HUES6 (cell line): ENCODE measurements around the gene IL18R1.

ENCODE experiments used
- H3K27ac ChIP-seq: 2 replicates; pipeline ENCODE4 v1.7.0; 2013; ENCODE audit warnings: low read depth, mild to moderate bottlenecking, low read length, inconsistent platforms
- H3K27me3 ChIP-seq: 2 replicates; pipeline ENCODE4 v1.6.1; 2013; ENCODE audit warnings: low read length; ENCODE audit not compliant: control insufficient read depth, insufficient read depth
- H3K36me3 ChIP-seq: 2 replicates; pipeline ENCODE4 v1.6.1; 2013; ENCODE audit warnings: low read length; ENCODE audit not compliant: control insufficient read depth, insufficient read depth
- H3K4me1 ChIP-seq: 2 replicates; pipeline ENCODE4 v1.6.1; 2013; ENCODE audit warnings: low read length; ENCODE audit not compliant: control insufficient read depth, insufficient read depth
- H3K4me3 ChIP-seq: 2 replicates; pipeline ENCODE4 v1.5.1; 2013; ENCODE audit warnings: low read depth, low read length
- H3K9ac ChIP-seq: one replicate; pipeline ENCODE4 v1.6.1; 2013; ENCODE audit warnings: mild to moderate bottlenecking, low read length
- H3K9me3 ChIP-seq: 2 replicates; pipeline ENCODE4 v1.6.1; 2013; ENCODE audit warnings: low read depth, low read length; ENCODE audit not compliant: control insufficient read depth, insufficient read depth

The IL18R1 gene

DNA sequence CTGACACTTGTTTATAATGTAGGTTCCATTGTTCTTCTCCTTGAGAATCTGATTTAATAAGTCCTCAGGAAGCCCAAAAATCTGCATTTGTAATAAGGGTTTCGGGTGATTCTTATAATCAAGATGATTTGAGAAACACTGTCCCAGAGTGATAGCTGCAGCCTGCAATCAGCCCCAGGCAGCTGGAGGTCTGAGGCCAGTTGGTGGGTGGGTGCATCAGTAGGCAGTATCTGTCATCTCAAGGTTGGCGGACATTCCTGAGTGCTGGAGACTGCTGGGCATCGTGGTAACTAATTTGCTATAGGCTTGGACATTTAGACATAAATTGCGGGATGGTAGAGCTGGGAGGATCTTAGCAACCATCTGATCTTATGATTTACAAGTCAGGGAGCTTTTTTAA, 64.7 kb downstream of the IL18R1 start:
- Histone ChIP-seq H3K27me3 (peaks cover 4% of the 10 kb centered on the region; the same call in 1 of the 2 replicates), H3K4me3 (no peak overlapping the region), H3K9ac (no peak overlapping the region)

DNA sequence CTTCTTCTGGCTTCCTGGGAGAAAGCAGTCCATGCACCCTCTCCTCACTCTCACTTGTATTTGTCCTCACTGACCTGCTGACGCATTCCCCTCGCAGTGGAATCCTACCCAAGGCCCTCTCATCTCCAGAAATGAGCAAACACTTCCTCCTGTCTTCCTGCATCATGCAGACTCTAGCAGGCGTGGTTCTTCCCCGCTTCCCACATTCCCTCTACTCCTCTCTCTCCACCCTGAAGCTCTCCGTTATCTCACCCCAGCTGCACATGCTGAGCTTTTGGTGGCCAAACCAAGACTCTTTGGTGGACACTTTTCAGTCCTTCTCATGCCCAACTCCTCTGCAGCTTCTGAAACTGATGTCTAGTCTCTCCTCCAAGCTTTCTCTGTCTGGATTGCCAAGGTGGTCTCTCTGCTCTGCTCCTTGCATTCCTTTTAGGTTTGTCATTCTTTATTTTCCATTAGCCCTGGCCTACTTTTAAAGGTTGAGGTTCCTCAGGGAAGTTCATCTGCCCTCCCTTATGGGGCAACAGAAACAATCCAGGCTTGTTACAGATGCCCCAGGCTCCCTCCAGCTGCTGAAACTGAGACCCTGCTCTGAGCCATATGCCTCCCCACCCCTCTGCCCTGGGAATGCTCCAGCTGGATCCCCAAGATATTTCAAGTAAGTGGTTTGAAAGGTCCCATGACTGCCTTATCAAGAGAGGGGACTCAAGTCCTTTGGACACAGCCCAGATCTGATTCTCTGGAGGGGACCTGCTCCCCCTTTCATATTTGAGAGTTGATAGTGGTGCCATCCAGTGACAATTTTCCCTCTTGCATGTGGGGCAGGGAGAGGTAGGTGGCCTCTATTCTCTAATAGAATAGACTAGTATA, 66.5 kb downstream of the IL18R1 start:
- Histone ChIP-seq H3K27ac (no peak overlapping the region), H3K9me3 (no peaks in the 10 kb centered on the region), H3K4me1 (no peaks in the 10 kb centered on the region), H3K36me3 (no peaks in the 10 kb centered on the region), H3K27me3 (peaks cover 4% of the 10 kb centered on the region; the same call in 1 of the 2 replicates), H3K4me3 (no peak overlapping the region), H3K9ac (no peak overlapping the region)

More for the DNA sequence above, 64.7 kb downstream of the IL18R1 start:
- Histone ChIP-seq H3K9me3 (no peaks in the 10 kb centered on the region), H3K4me1 (no peaks in the 10 kb centered on the region), H3K36me3 (no peaks in the 10 kb centered on the region), H3K27ac (no peak overlapping the region)

DNA sequence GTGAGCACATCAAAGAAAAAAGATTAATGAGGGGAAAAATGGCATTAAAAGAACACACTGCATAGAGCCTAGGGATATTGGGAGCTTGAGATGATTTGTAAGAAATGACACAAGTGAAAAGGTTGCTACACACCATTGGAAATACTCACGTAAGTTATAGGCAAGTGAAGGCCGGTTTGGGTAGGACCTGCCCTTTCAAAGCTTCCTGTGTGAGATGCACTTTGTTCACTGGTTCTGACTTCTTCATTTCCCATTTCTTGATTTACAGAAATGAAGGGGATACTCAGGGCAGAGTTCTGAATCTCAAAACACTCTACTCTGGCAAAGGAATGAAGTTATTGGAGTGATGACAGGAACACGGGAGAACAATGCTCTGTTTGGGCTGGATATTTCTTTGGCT, 67.3 kb downstream of the IL18R1 start, which contains the start of gene IL18RAP:
TSS of gene IL18RAP (plus strand) at position 251 of the 400 bp plus-strand sequence. CDS start at position 369, 118 bp downstream.
- Histone ChIP-seq H3K27ac (no peak within 1 kb of the TSS), H3K4me3 (no peak within 1 kb of the TSS), H3K27me3 (peaks cover 4% of the 10 kb centered on the region; the same call in 1 of the 2 replicates), H3K4me1 (no peaks in the 10 kb centered on the region), H3K9ac (no peak within 1 kb of the TSS), H3K9me3 (no peaks in the 10 kb centered on the region), H3K36me3 (no peaks in the 10 kb centered on the region)

GRCh38 chr2:102423368-102423767, 67.8 kb downstream of the IL18R1 start:
- H3K4me3 ChIP-seq: no peak overlapping the region
- no peak overlapping the region for H3K27ac ChIP-seq
- H3K27me3 ChIP-seq: peaks cover 4% of the 10 kb centered on the region; the same call in 1 of the 2 replicates
- no peak overlapping the region for H3K9ac ChIP-seq
- no peaks in the 10 kb centered on the region for H3K36me3 ChIP-seq
- no peaks in the 10 kb centered on the region for H3K9me3 ChIP-seq
- no peaks in the 10 kb centered on the region for H3K4me1 ChIP-seq

DNA sequence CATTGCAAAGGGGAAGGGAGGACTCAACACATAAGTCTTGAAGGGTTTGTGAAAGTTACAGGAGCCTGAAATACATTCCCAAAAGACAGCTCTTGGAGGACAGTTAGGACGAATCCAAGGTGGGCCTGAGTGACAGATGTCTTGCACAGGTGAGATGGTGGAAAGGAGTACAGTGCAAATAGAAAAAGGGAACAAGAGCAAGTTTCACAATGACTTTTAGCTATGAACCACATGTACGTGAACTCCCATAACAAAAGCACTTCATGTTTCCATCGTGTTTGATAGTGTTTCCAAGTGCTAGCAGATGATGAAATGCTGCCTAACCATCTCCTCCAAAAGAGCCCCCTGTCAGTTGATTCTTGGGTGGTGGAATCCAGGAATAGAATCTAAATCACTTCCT, 69.2 kb downstream of the IL18R1 start:
- Histone ChIP-seq H3K27me3 (peaks cover 4% of the 10 kb centered on the region; the same call in 1 of the 2 replicates), H3K9me3 (no peaks in the 10 kb centered on the region), H3K4me1 (no peaks in the 10 kb centered on the region), H3K4me3 (no peak overlapping the region), H3K27ac (no peak overlapping the region), H3K36me3 (no peaks in the 10 kb centered on the region), H3K9ac (no peak overlapping the region)

- Histone ChIP-seq H3K4me3 (no peak overlapping the region), H3K4me1 (no peaks in the 10 kb centered on the region), H3K9ac (no peak overlapping the region), H3K9me3 (no peaks in the 10 kb centered on the region), H3K27ac (no peak overlapping the region), H3K27me3 (no peaks in the 10 kb centered on the region), H3K36me3 (no peaks in the 10 kb centered on the region)
These were observed 70.0 kb downstream of the IL18R1 start for GRCh38 chr2:102425441-102426132.

DNA sequence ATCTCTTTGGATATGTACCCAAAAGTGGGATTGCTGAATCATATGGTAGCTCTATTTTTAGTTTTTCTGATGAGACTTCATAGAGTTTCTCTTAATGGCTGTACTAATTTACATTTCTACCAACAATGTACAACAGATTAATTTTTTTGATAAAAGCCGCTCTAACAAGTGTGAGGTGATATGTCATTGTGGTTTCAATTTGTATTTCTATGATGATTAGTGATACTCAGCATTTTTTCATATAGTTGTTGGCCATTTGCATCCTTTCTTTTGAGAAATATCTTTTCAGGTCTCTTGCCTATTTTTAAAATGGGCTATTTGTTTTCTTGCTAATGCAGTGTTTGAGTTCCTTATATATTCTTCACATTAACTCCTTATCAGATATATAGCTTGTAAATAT, 71.7 kb downstream of the IL18R1 start:
- H3K9me3 ChIP-seq: no peaks in the 10 kb centered on the region
- H3K4me3 ChIP-seq: no peak overlapping the region
- H3K4me1 ChIP-seq: no peaks in the 10 kb centered on the region
- no peaks in the 10 kb centered on the region for H3K27me3 ChIP-seq
- no peak overlapping the region for H3K9ac ChIP-seq
- H3K27ac ChIP-seq: no peak overlapping the region
- no peaks in the 10 kb centered on the region for H3K36me3 ChIP-seq

DNA sequence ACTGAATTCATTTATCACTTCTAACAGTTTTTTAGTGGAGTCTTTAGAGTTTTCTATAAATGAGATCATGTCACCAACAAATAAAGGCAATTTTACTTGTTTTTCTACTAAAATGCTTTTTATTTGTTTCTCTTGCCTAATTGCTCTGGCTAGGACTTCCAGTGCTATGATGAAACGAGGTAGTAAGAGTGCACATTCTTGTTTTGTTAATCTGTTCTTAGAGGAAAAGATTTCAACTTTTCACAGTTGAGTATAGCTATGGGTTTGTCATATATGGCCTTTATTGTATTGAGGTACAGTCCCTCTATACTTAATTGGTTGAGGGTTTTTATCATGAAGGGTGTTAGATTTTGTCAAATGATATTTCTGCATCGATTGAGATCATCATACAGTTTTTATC, 73.0 kb downstream of the IL18R1 start:
- H3K27ac ChIP-seq: no peak overlapping the region
- no peaks in the 10 kb centered on the region for H3K27me3 ChIP-seq
- no peak overlapping the region for H3K4me3 ChIP-seq
- no peaks in the 10 kb centered on the region for H3K36me3 ChIP-seq
- H3K9me3 ChIP-seq: no peaks in the 10 kb centered on the region
- no peaks in the 10 kb centered on the region for H3K4me1 ChIP-seq
- H3K9ac ChIP-seq: no peak overlapping the region

- no peak overlapping the region for H3K4me3 ChIP-seq
- H3K4me1 ChIP-seq: no peaks in the 10 kb centered on the region
- H3K36me3 ChIP-seq: no peaks in the 10 kb centered on the region
These were observed 76.8 kb downstream of the IL18R1 start for GRCh38 chr2:102432386-102432785.

GRCh38 chr2:102433973-102434654, 78.5 kb downstream of the IL18R1 start:
- no peaks in the 10 kb centered on the region for H3K4me1 ChIP-seq
- no peaks in the 10 kb centered on the region for H3K36me3 ChIP-seq
- no peaks in the 10 kb centered on the region for H3K27me3 ChIP-seq
- no peaks in the 10 kb centered on the region for H3K9me3 ChIP-seq
- no peak overlapping the region for H3K27ac ChIP-seq
- H3K4me3 ChIP-seq: no peak overlapping the region
- H3K9ac ChIP-seq: no peak overlapping the region

More at GRCh38 chr2:102432386-102432785, 76.8 kb downstream of the IL18R1 start:
- Histone ChIP-seq H3K9ac (no peak overlapping the region), H3K27me3 (no peaks in the 10 kb centered on the region), H3K27ac (no peak overlapping the region), H3K9me3 (no peaks in the 10 kb centered on the region)
